K562 (cell line): ENCODE measurements around the gene ZNF575. TPM values are rescaled to one million over a fixed set of nuclear protein-coding genes. Genes with fewer than 3 reads are reported as not detected.

Source experiments
- ATAC-seq: fragments of 200-7000 bp; cut with Tn5 transposase; 3 replicates; pipeline ENCODE4 v1.9.1; 2020; ENCODE audit warnings: moderate library complexity
- BruUV-seq: library from RNA; stranded (reverse); fragments of 400-500 nt; replicated peaks from 2 replicates; lab custom pipeline; 2021; lab: Mats Ljungman, UMichigan
- CTCF ChIA-PET: fragments of 300-600 bp; formaldehyde crosslinking; extraction: SDS; loops from one replicate; lab custom pipeline; 2021; ENCODE audit warnings: low intra/inter-chr PET ratio; lab: Yijun Ruan, JAX
- POLR2A ChIA-PET: fragments of 300-600, 350-650 bp; sonication (Branson Sonifier 250); formaldehyde crosslinking; extraction: SDS; loops from one replicate; lab custom pipeline; 2021; ENCODE audit warnings: antibody characterized with exemption, inconsistent platforms; lab: Yijun Ruan, JAX
- DNase-seq, 4 experiments: peaks; one replicate each; pipeline versions ENCODE4 v3.0.0 to v3.0.0-alpha.2; 2011 to 2018; ENCODE audit warnings: low spot score in 3 of 4, mixed read lengths in 3 of 4; ENCODE audit errors: extremely low read depth in 1 of 4
- FAIRE-seq: peaks from 2 replicates; lab custom pipeline; 2011; peaks lifted over from hg19 to GRCh38; lab: Jason Lieb, UNC
- H2AFZ ChIP-seq: 2 replicates; pipeline ENCODE4 v1.6.0; 2011; ENCODE audit warnings: low read depth, low read length, control low read depth, inconsistent platforms
- H3K27ac ChIP-seq: fragments of 200-600 bp; 3 replicates; pipeline ENCODE4 v1.8.0; 2011; ENCODE audit warnings: low read depth, mild to moderate bottlenecking, control low read depth, inconsistent platforms, low read length, moderate library complexity, mixed read lengths; ENCODE audit errors: extremely low read depth
- H3K27me3 ChIP-seq, 2 experiments: fragments of 300-600 bp in 1 of 2; 2 replicates in 1 of 2; 3 replicates in 1 of 2; pipeline versions ENCODE4 v1.6.0 to v1.8.0; 2011; ENCODE audit warnings: inconsistent platforms in 2 of 2, low read length in 2 of 2, mild to moderate bottlenecking in 1 of 2, mixed read lengths in 1 of 2, moderate library complexity in 1 of 2; ENCODE audit not compliant: control insufficient read depth in 2 of 2, insufficient read depth in 2 of 2
- H3K36me3 ChIP-seq: fragments of 300-600 bp; 3 replicates; pipeline ENCODE4 v1.8.0; 2011; ENCODE audit warnings: mild to moderate bottlenecking, low read length, inconsistent platforms; ENCODE audit not compliant: control insufficient read depth, insufficient read depth
- H3K4me1 ChIP-seq, 2 experiments: fragments of 200-600 bp in 1 of 2; replicated peaks in 1 of 2; 2 replicates in 1 of 2; 3 replicates in 1 of 2; pipeline versions ENCODE4 v1.5.1 to v1.8.0; 2011; ENCODE audit warnings: inconsistent platforms in 2 of 2, low read length in 2 of 2, mild to moderate bottlenecking in 1 of 2, mixed read lengths in 1 of 2, moderate library complexity in 1 of 2; ENCODE audit not compliant: control insufficient read depth in 2 of 2, insufficient read depth in 2 of 2
- H3K4me2 ChIP-seq: 2 replicates; pipeline ENCODE4 v1.6.1; 2011; ENCODE audit warnings: low read length, control low read depth, inconsistent platforms, mixed read lengths; ENCODE audit not compliant: insufficient read depth
- H3K4me3 ChIP-seq: fragments of 200-600 bp; sonication (generic), shearing (Covaris generic); 2 replicates; pipeline ENCODE4 v1.5.1; 2016; ENCODE audit warnings: control low read depth, inconsistent platforms
- H3K79me2 ChIP-seq: fragments of 200-600 bp; 3 replicates; pipeline ENCODE4 v1.8.0; 2011; ENCODE audit warnings: low read length, inconsistent platforms; ENCODE audit not compliant: control insufficient read depth, insufficient read depth
- H3K9ac ChIP-seq, 2 experiments: 2 replicates each; pipeline versions ENCODE4 v1.6.0 to v1.6.1; 2011; ENCODE audit warnings: low read depth in 2 of 2, low read length in 2 of 2, control low read depth in 1 of 2, inconsistent platforms in 1 of 2, mild to moderate bottlenecking in 1 of 2, mixed read lengths in 1 of 2; ENCODE audit not compliant: insufficient read depth in 1 of 2
- H3K9me1 ChIP-seq: one replicate; pipeline ENCODE4 v1.6.0; 2011; ENCODE audit warnings: inconsistent platforms, mild to moderate bottlenecking, low read length, moderate library complexity; ENCODE audit not compliant: control insufficient read depth, insufficient read depth
- H3K9me3 ChIP-seq: replicated peaks from 2 replicates; pipeline ENCODE4 v1.5.1; 2011; ENCODE audit warnings: low read depth, low read length, inconsistent platforms; ENCODE audit not compliant: control insufficient read depth, insufficient read depth
- H4K20me1 ChIP-seq: replicated peaks from 2 replicates; pipeline ENCODE4 v1.6.1; 2011; ENCODE audit warnings: low read length, inconsistent platforms, mixed read lengths; ENCODE audit not compliant: control insufficient read depth, insufficient read depth
- CREM ChIP-seq: IDR thresholded peaks from 2 replicates; pipeline ENCODE4 v1.6.1; 2014; ENCODE audit warnings: antibody characterized with exemption, low read depth
- FOSL1 ChIP-seq: fragments of 200-800 bp; sonication (Bioruptor generic); conservative IDR thresholded peaks from 2 replicates; pipeline ENCODE4 v1.6.1; 2016; ENCODE audit warnings: missing genetic modification characterization, missing compliant biosample characterization
- JUND ChIP-seq, 2 experiments: IDR thresholded peaks; 2 replicates in 1 of 2; 3 replicates in 1 of 2; pipeline ENCODE4 v1.6.1; 2011; ENCODE audit warnings: borderline replicate concordance in 2 of 2, low read depth in 2 of 2, low read length in 2 of 2, improper control_type of control experiment in 1 of 2, missing biosample characterization in 1 of 2, missing genetic modification characterization in 1 of 2, missing genetic modification reagents in 1 of 2
- NR2C1 ChIP-seq, 2 experiments: fragments of 450-650 bp; IDR thresholded peaks; 2 replicates each; pipeline ENCODE4 v1.6.1; 2017; ENCODE audit warnings: mild to moderate bottlenecking in 2 of 2, antibody characterized with exemption in 1 of 2, inconsistent platforms in 1 of 2, missing compliant biosample characterization in 1 of 2, missing genetic modification characterization in 1 of 2
- POU5F1 ChIP-seq: fragments of 150-350 bp; IDR thresholded peaks from 2 replicates; pipeline ENCODE4 v1.6.1; 2014; ENCODE audit warnings: borderline replicate concordance, low read length, low read depth, mild to moderate bottlenecking; ENCODE audit not compliant: partially characterized antibody
- RAD21 ChIP-seq, 2 experiments: fragments of 250-450 bp in 1 of 2; fragments of 450-650 bp in 1 of 2; sonication (Bioruptor Pico) in 1 of 2; formaldehyde crosslinking in 1 of 2; IDR thresholded peaks in 1 of 2; conservative IDR thresholded peaks in 1 of 2; 2 replicates each; pipeline versions ENCODE4 v1.4.0 to v1.8.0; 2020 to 2022; ENCODE audit warnings: mild to moderate bottlenecking in 2 of 2, moderate library complexity in 1 of 2
- SP1 ChIP-seq: sonication (generic); formaldehyde crosslinking; IDR thresholded peaks from 2 replicates; pipeline ENCODE4 v1.8.1; 2022; ENCODE audit warnings: mild to moderate bottlenecking, missing genetic modification reagents
- SRSF3 ChIP-seq: fragments of 200-400 bp; formaldehyde crosslinking; IDR thresholded peaks from 2 replicates; pipeline ENCODE4 v1.6.1; 2016; ENCODE audit warnings: mild to moderate bottlenecking, low read length, moderate library complexity; ENCODE audit not compliant: insufficient read depth
- ZNF354B ChIP-seq: fragments of 250-450 bp; sonication (Bioruptor Pico); IDR thresholded peaks from 2 replicates; pipeline ENCODE4 v1.4.0; 2020
- WGBS: fragments of 100-300 bp; shearing (Covaris generic); methylation state at CpG from one replicate; pipeline ENCODE4 v1.1.6; 2016; ENCODE audit warnings: low coverage, mixed read lengths; ENCODE audit not compliant: insufficient coverage; ENCODE audit errors: missing lambda C conversion rate; 5-methylcytosine and 5-hydroxymethylcytosine counted together
- in situ Hi-C: fragments of 300-500 bp; cut with MboI; formaldehyde crosslinking; loops from 4 replicates; pipeline ENCODE4 v1.15.0; 2018; ENCODE audit warnings: inconsistent platforms, mixed read lengths
- intact Hi-C: fragments of 100-400 bp; cut with micrococcal nuclease; formaldehyde crosslinking; loops from 2 replicates; pipeline ENCODE4 v1.14.2; 2022
- polyA plus RNA-seq, 8 experiments: library from polyadenylated mRNA; depleted of rRNA in 4 of 8; stranded (reverse) in 5 of 8; unstranded in 3 of 8; fragments of >200 nt; fragmentation: Nextera tagmentation in 2 of 8; fragmentation: Illumina TruSeq in 1 of 8; extraction: Ambion mirVana in 2 of 8; extraction: Trizol in 1 of 8; gene quantifications; 2 replicates each; pipeline versions ENCODE4 v1.2.1 to v1.2.3, GENCODE V29; 2011 to 2014; ENCODE audit warnings: inconsistent platforms in 1 of 8, missing spikeins in 1 of 8
- total RNA-seq, 7 experiments: library from RNA; depleted of rRNA in 6 of 7; stranded (reverse); fragments of >200 nt in 6 of 7; fragmentation: Illumina TruSeq in 2 of 7; extraction: Trizol in 2 of 7; gene quantifications; 2 replicates each; pipeline versions ENCODE4 v1.2.1 to v1.2.3, GENCODE V29; 2011 to 2021; ENCODE audit warnings: low replicate concordance in 1 of 7
- TF ChIP-seq, protein P1 (sequence below), 3 experiments: IDR thresholded peaks in 2 of 3; conservative IDR thresholded peaks in 1 of 3; 2 replicates each; pipeline ENCODE4 v1.5.1; 2011 to 2012; ENCODE audit warnings: low read length in 3 of 3, mild to moderate bottlenecking in 3 of 3, control low read depth in 2 of 3, improper control_type of control experiment in 1 of 3, inconsistent platforms in 1 of 3, low read depth in 1 of 3, mixed read lengths in 1 of 3, moderate library complexity in 1 of 3; ENCODE audit not compliant: insufficient read depth in 2 of 3
- TF ChIP-seq, protein P2 (sequence below): IDR thresholded peaks from 2 replicates; pipeline ENCODE4 v1.6.1; 2011; ENCODE audit warnings: borderline replicate concordance, low read depth, mild to moderate bottlenecking, moderate library complexity, low read length; ENCODE audit not compliant: insufficient read depth, poor library complexity, severe bottlenecking
- TF ChIP-seq, protein P3 (sequence below): sonication (generic); formaldehyde crosslinking; IDR thresholded peaks from 2 replicates; pipeline ENCODE4 v1.9.0; 2022; ENCODE audit warnings: mild to moderate bottlenecking, missing genetic modification reagents

ZNF575 gene
- total and polyA plus RNA-seq, 9 of the 15 experiments (the other 6 are each of a cell fraction or from before 2014, with no cell fraction given) = 0.20 to 0.98 (median 0.32) TPM; not detected in 6

DNA sequence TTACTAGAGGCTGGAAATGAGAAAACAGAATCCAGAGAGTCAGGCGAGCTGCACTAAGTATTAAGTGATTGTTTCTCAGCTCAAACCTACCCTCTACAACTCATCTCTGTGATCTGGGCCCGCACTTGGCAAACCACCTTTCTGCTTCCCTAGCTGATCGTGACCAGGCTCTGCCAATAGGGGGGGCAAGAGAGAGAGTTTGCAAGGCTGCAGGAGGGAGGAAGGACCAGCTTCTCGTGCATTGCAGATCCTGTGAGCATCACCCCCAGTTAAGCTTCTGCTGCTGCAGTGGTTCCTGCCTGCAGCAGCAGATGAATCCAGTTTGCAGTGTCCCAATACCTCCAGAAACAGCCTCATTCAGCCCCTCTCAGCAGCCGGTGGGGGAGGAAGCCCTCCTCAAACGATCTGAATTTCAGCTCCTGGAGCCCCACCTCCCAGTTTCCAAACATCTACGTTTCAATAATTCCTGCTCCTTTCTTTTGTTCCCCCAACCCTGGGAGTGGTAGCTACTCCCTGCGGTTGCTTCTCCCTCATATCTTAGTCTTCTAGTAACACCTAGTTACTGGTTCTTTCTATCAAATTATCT, 22.3 kb downstream of the ZNF575 start (continued):
- TF ChIP-seq ZNF354B (CRISPR knock-in tag) (no peak), SRSF3 (no peak), POU5F1 (no peak)
- TF ChIP-seq, protein P1, sequence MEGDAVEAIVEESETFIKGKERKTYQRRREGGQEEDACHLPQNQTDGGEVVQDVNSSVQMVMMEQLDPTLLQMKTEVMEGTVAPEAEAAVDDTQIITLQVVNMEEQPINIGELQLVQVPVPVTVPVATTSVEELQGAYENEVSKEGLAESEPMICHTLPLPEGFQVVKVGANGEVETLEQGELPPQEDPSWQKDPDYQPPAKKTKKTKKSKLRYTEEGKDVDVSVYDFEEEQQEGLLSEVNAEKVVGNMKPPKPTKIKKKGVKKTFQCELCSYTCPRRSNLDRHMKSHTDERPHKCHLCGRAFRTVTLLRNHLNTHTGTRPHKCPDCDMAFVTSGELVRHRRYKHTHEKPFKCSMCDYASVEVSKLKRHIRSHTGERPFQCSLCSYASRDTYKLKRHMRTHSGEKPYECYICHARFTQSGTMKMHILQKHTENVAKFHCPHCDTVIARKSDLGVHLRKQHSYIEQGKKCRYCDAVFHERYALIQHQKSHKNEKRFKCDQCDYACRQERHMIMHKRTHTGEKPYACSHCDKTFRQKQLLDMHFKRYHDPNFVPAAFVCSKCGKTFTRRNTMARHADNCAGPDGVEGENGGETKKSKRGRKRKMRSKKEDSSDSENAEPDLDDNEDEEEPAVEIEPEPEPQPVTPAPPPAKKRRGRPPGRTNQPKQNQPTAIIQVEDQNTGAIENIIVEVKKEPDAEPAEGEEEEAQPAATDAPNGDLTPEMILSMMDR (IDR thresholded peaks at IDR 0.05 in 2 of 3, conservative IDR thresholded peaks at IDR 0.05 in 1 of 3; ENCODE audit: insufficient read depth in 2 of 3, low read depth in 1 of 3, low read length in 3 of 3) = peak; percentile 85 to 88 (median 87)

DNA sequence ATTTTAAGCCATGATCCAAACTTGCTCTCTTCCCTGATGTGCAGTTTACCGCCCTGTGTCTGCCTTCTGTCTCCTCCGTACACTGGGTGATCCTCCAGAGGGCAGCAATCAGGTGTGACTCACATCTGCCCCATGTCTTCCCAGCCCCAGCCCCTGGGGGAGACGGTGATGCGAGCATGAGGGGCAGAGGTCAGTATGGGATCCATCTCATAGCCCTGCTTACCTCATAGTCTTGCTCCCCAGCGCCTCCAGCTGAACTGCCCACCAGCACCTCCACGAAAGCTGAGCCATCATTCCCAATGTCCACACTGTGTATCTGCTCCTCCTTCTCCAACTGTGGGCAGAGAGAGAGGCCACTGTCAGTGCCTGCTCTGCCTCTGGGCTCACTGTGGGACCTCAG, 27.7 kb downstream of the ZNF575 start:
- peaks cover 3 to 4% of the 10 kb centered on the region in 2 experiments; a peak in 4 of 5 replicates for H3K4me1 ChIP-seq
- ChIA-PET CTCF (no interaction called here), POLR2A (interaction anchor here (0.6 to 3.6 kb wide), 2 partner anchors 11 to 159 kb away, joined by 3 to 19 read pairs; no protein-coding TSS in a partner anchor)
- peak overlapping the region in 1 of 2 experiments; percentile 48; a peak in 1 of 4 replicates for H3K9ac ChIP-seq
- FAIRE-seq (peak; percentile 79), DNase-seq (peak; percentile 61 to 73 (median 69)), ATAC-seq (peak; percentile 97)
- no peaks in the 10 kb centered on the region for H3K9me1 ChIP-seq
- H3K9me3 ChIP-seq = no peaks in the 10 kb centered on the region
- no peak overlapping the region for H2AFZ ChIP-seq
- no peaks in the 10 kb centered on the region for H3K79me2 ChIP-seq
- no peaks in the 10 kb centered on the region; the same call in 1 of the 2 replicates for H4K20me1 ChIP-seq
- H3K36me3 ChIP-seq = peaks cover 49% of the 10 kb centered on the region; the same call in 2 of the 3 replicates
- H3K27me3 ChIP-seq = no peaks in the 10 kb centered on the region
- H3K4me3 ChIP-seq = no peak overlapping the region
- H3K27ac ChIP-seq = peak overlapping the region; percentile 18; the same call in 1 of the 3 replicates
- no TSS peak for BruUV-seq
- 38% methylated on average over 6 of the region's 6 CpGs for WGBS
- peak overlapping the region; percentile 2; the same call in 1 of the 2 replicates for H3K4me2 ChIP-seq
- in situ Hi-C loops = no loop called here
- intact Hi-C loops = no loop called here
- peak; percentile 51; the same call in 1 of the 2 replicates for TF ChIP-seq JUND (IDR thresholded peaks at IDR 0.05; ENCODE audit: borderline replicate concordance, low read depth, low read length)
- no peak; the same call in 2 of the 3 replicates for TF ChIP-seq JUND (tag; IDR thresholded peaks at IDR 0.05; ENCODE audit: borderline replicate concordance, low read depth, low read length)
- TF ChIP-seq SP1 (CRISPR knock-in tag) = no peak
- TF ChIP-seq, protein P2, sequence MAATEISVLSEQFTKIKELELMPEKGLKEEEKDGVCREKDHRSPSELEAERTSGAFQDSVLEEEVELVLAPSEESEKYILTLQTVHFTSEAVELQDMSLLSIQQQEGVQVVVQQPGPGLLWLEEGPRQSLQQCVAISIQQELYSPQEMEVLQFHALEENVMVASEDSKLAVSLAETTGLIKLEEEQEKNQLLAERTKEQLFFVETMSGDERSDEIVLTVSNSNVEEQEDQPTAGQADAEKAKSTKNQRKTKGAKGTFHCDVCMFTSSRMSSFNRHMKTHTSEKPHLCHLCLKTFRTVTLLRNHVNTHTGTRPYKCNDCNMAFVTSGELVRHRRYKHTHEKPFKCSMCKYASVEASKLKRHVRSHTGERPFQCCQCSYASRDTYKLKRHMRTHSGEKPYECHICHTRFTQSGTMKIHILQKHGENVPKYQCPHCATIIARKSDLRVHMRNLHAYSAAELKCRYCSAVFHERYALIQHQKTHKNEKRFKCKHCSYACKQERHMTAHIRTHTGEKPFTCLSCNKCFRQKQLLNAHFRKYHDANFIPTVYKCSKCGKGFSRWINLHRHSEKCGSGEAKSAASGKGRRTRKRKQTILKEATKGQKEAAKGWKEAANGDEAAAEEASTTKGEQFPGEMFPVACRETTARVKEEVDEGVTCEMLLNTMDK = peak; percentile 88
- peak in 1 of 2 experiments; percentile 35; a peak in 2 of 4 replicates for TF ChIP-seq RAD21 (CRISPR knock-in tag; conservative IDR thresholded peaks at IDR 0.05 in 1 of 2, IDR thresholded peaks at IDR 0.05 in 1 of 2)
- TF ChIP-seq CREM = 0 out of 2 replicates have a peak, but pooled peaks have one; percentile 27
- TF ChIP-seq, protein P3, sequence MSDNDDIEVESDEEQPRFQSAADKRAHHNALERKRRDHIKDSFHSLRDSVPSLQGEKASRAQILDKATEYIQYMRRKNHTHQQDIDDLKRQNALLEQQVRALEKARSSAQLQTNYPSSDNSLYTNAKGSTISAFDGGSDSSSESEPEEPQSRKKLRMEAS (CRISPR knock-in tag) = peak; percentile 19; the same call in 1 of the 2 replicates
- peak; percentile 55 for TF ChIP-seq FOSL1 (tag)
- TF ChIP-seq NR2C1 (IDR thresholded peaks at IDR 0.05) = peak; percentile 57
- no peak for TF ChIP-seq NR2C1 (tag; IDR thresholded peaks at IDR 0.05)
